IPS-20b (cell line): ENCODE measurements around the gene RUVBL2.
A peak's percentile ranks its signal among the peaks of the same experiment; 100 is the strongest.

Source experiments
- H3K27ac ChIP-seq: one replicate; pipeline ENCODE4 v1.5.1; 2013; ENCODE audit warnings: low read length
- H3K27me3 ChIP-seq: 2 replicates; pipeline ENCODE4 v1.6.1; 2013; ENCODE audit warnings: mild to moderate bottlenecking, low read length, inconsistent platforms; ENCODE audit not compliant: insufficient read depth
- H3K36me3 ChIP-seq: 2 replicates; pipeline ENCODE4 v1.6.1; 2013; ENCODE audit warnings: low read depth, mild to moderate bottlenecking, inconsistent platforms, low read length, moderate library complexity; ENCODE audit not compliant: insufficient read depth
- H3K4me1 ChIP-seq: 2 replicates; pipeline ENCODE4 v1.6.1; 2013; ENCODE audit warnings: mild to moderate bottlenecking, control low read depth, inconsistent platforms, low read length, moderate library complexity; ENCODE audit not compliant: insufficient read depth
- H3K4me3 ChIP-seq: 2 replicates; pipeline ENCODE4 v1.5.1; 2013; ENCODE audit warnings: mild to moderate bottlenecking, low read length, inconsistent platforms
- H3K9ac ChIP-seq: 2 replicates; pipeline ENCODE4 v1.6.1; 2013; ENCODE audit warnings: low read depth, mild to moderate bottlenecking, inconsistent platforms, low read length, moderate library complexity
- H3K9me3 ChIP-seq: 2 replicates; pipeline ENCODE4 v1.6.1; 2013; ENCODE audit warnings: mild to moderate bottlenecking, low read depth, low read length, inconsistent platforms; ENCODE audit not compliant: insufficient read depth

RUVBL2 gene

DNA sequence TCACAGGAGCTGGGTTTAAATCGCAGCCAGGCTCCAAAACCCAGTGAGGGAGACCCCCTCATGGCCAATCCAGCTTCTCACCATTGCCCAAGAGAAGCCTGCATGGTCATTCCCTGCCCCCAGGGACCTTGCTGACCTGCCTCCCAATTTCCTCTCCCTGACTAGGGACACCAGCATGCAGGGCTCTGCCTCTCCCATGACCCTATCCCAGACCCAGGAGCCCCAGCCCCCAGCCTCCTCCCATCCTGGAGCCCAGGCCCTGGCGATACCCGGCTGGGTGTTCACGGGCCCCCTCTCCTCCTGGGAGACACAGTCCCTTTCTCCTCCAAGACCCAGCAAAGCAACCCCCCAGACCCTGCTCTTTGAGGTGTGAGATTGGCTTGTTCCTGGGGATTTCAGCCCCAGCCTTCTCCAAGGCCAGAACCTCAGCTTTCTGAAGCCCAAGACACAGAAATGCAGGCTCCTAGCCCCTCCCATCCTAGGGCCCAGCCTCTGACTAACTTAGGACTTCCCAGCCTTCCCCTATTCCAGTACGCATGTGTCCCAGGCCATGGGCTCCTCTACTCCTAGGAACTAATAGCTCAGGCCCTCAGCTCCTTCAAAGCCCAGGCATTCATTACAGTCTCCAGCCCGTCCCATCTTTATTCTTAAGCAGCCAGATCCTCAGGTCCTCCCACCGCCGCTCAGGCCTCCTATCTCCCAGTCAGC lies 1.7 kb upstream of the RUVBL2 start:
- Histone ChIP-seq H3K4me3 (peak overlapping the region; percentile 98), H3K27me3 (no peaks in the 10 kb centered on the region), H3K4me1 (peaks cover 6% of the 10 kb centered on the region), H3K27ac (no peak overlapping the region), H3K9ac (peak overlapping the region; percentile 95), H3K36me3 (peaks cover 24% of the 10 kb centered on the region), H3K9me3 (no peaks in the 10 kb centered on the region)

GRCh38 chr19:48992581-48993174 lies 1.0 kb upstream of the RUVBL2 start:
- H3K27ac ChIP-seq = peak overlapping the region; percentile 45
- peaks cover 6% of the 10 kb centered on the region for H3K4me1 ChIP-seq
- H3K4me3 ChIP-seq = peak overlapping the region; percentile 98
- peaks cover 19% of the 10 kb centered on the region for H3K36me3 ChIP-seq
- no peaks in the 10 kb centered on the region for H3K27me3 ChIP-seq
- no peaks in the 10 kb centered on the region for H3K9me3 ChIP-seq
- H3K9ac ChIP-seq = peak overlapping the region; percentile 95

- H3K36me3 ChIP-seq = peaks cover 9% of the 10 kb centered on the region; the same call in 1 of the 2 replicates
- H3K27ac ChIP-seq = no peak overlapping the region
- H3K4me3 ChIP-seq = peak overlapping the region; percentile 98
- no peaks in the 10 kb centered on the region for H3K27me3 ChIP-seq
- H3K9me3 ChIP-seq = no peaks in the 10 kb centered on the region
- H3K9ac ChIP-seq = peak overlapping the region; percentile 89; the same call in 1 of the 2 replicates
- H3K4me1 ChIP-seq = peaks cover 6% of the 10 kb centered on the region
Observed at GRCh38 chr19:48994035-48994386, 324 bp downstream of the RUVBL2 start.

GRCh38 chr19:48997972-48998371 lies 4.3 kb downstream of the RUVBL2 start:
- H3K27me3 ChIP-seq = no peaks in the 10 kb centered on the region
- H3K36me3 ChIP-seq = peaks cover 10% of the 10 kb centered on the region; the same call in 1 of the 2 replicates
- H3K4me1 ChIP-seq = 0 out of 2 replicates have a peak, but pooled peaks cover 2% of the 10 kb centered on the region
- no peak overlapping the region for H3K27ac ChIP-seq
- H3K4me3 ChIP-seq = no peak overlapping the region
- H3K9me3 ChIP-seq = no peaks in the 10 kb centered on the region
- H3K9ac ChIP-seq = no peak overlapping the region

DNA sequence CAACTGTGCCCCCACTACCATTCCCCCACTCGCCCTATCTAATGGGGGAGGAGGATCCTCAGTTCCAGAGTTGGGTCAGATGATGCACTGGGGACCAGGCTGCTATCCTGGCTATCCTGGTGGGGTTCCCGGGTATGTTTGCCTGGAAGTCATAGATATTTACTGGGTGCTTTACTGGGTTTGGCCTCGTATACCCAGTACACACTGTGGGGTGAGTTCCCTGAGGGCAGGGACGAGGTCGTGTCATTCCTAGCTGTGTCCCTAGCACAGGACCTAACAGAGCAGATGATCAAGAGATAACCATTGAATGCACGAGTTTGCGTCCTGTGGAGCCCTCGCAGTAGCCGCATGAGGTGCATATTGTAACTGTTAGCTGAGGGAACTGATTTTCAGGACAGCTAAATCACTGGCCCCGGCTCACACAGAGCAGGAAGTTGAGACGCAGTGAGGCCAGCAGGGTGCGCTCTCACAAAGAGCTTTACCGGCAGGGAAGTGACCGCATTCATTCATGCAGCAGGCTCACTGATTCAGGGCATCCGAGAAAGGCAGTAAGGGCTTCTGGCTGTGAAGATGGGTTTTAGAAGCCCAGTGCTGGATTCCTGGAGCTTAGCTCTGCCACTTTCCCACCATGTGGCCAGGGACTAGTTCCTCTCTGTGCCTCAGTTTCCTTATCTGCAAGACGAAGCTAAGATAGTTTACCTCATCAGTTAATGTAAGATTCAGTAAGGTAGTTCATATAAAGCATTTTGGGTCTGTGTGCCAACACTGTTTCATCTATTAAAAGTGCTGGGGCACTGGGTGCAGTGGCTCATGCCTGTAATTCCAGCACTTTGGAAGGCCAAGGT lies 6.0 kb downstream of the RUVBL2 start:
- H3K4me3 ChIP-seq = no peak overlapping the region
- no peak overlapping the region for H3K9ac ChIP-seq
- H3K27me3 ChIP-seq = no peaks in the 10 kb centered on the region
- H3K36me3 ChIP-seq = peaks cover 28% of the 10 kb centered on the region
- H3K9me3 ChIP-seq = no peaks in the 10 kb centered on the region
- H3K27ac ChIP-seq = no peak overlapping the region
- 0 out of 2 replicates have a peak, but pooled peaks cover 2% of the 10 kb centered on the region for H3K4me1 ChIP-seq

DNA sequence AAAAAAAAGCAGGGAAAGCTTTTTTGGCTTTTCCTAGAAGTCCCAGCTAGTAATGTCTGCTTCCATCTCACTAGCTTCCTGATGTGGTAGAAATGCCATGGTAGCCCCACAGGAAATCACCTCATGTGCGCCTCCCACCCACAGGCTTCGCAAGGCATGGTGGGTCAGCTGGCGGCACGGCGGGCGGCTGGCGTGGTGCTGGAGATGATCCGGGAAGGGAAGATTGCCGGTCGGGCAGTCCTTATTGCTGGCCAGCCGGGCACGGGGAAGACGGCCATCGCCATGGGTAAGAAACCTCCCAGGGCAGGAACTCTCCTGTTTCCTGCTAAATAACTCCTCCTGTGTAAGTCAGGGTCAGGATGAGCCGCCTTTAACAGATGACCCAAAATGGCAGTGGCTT lies 10.4 kb downstream of the RUVBL2 start:
- H3K4me3 ChIP-seq = no peak overlapping the region
- no peaks in the 10 kb centered on the region for H3K27me3 ChIP-seq
- H3K9ac ChIP-seq = no peak overlapping the region
- no peaks in the 10 kb centered on the region for H3K9me3 ChIP-seq
- H3K36me3 ChIP-seq = peaks cover 57% of the 10 kb centered on the region
- no peak overlapping the region for H3K27ac ChIP-seq
- 0 out of 2 replicates have a peak, but pooled peaks cover 2% of the 10 kb centered on the region for H3K4me1 ChIP-seq

GRCh38 chr19:49004964-49005614 lies 11.4 kb downstream of the RUVBL2 start:
- no peak overlapping the region for H3K9ac ChIP-seq
- no peak overlapping the region for H3K4me3 ChIP-seq
- H3K36me3 ChIP-seq = peaks cover 66% of the 10 kb centered on the region
- H3K27ac ChIP-seq = no peak overlapping the region
- H3K27me3 ChIP-seq = no peaks in the 10 kb centered on the region
- H3K9me3 ChIP-seq = no peaks in the 10 kb centered on the region
- no peaks in the 10 kb centered on the region for H3K4me1 ChIP-seq

- Histone ChIP-seq H3K9ac (no peak overlapping the region), H3K4me3 (no peak overlapping the region), H3K36me3 (peaks cover 79% of the 10 kb centered on the region)
Observed at GRCh38 chr19:49006905-49007304, 13.2 kb downstream of the RUVBL2 start.

GRCh38 chr19:49009828-49010227 lies 16.1 kb downstream of the RUVBL2 start:
- no peaks in the 10 kb centered on the region for H3K9me3 ChIP-seq

More at GRCh38 chr19:49006905-49007304, 13.2 kb downstream of the RUVBL2 start:
- Histone ChIP-seq H3K9me3 (no peaks in the 10 kb centered on the region), H3K27me3 (no peaks in the 10 kb centered on the region), H3K27ac (no peak overlapping the region), H3K4me1 (no peaks in the 10 kb centered on the region)

GRCh38 chr19:49010453-49010852 lies 16.8 kb downstream of the RUVBL2 start:
- Histone ChIP-seq H3K9ac (no peak overlapping the region), H3K9me3 (no peaks in the 10 kb centered on the region), H3K4me3 (no peak overlapping the region), H3K27me3 (no peaks in the 10 kb centered on the region), H3K27ac (no peak overlapping the region), H3K36me3 (peaks cover 79% of the 10 kb centered on the region), H3K4me1 (no peaks in the 10 kb centered on the region)

More at GRCh38 chr19:49009828-49010227, 16.1 kb downstream of the RUVBL2 start:
- Histone ChIP-seq H3K4me3 (no peak overlapping the region), H3K27ac (no peak overlapping the region), H3K27me3 (no peaks in the 10 kb centered on the region), H3K9ac (no peak overlapping the region), H3K4me1 (no peaks in the 10 kb centered on the region), H3K36me3 (peaks cover 79% of the 10 kb centered on the region)

DNA sequence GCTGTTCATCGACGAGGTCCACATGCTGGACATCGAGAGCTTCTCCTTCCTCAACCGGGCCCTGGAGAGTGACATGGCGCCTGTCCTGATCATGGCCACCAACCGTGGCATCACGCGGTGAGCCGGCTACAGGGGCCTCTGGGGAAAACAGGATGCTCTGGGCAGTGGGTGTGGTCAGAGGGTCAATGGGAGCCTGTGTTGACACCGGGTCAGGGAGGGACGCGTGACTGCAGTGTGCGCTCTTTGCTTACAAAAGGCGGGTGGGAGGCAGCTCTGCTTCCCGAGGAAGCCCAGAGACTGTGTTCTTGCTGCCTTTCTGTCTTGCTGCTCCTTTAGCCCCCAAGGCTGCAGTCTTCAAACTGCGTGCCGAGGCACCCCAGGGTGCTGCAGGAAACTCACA lies 17.5 kb downstream of the RUVBL2 start:
- H3K36me3 ChIP-seq = peaks cover 79% of the 10 kb centered on the region
- H3K4me1 ChIP-seq = no peaks in the 10 kb centered on the region
- H3K27me3 ChIP-seq = no peaks in the 10 kb centered on the region
- no peak overlapping the region for H3K27ac ChIP-seq
- no peak overlapping the region for H3K4me3 ChIP-seq
- no peaks in the 10 kb centered on the region for H3K9me3 ChIP-seq
- H3K9ac ChIP-seq = no peak overlapping the region
